ENCODE results near the gene HACD2.

Gene HACD2

GRCh38 chr3:123486460-123486859 is 98.4 kb downstream of the HACD2 start:
- no peak for DNase-seq (ENCODE audit: low read depth in 2 of 3, low spot score in 1 of 3)

GRCh38 chr3:123485551-123485950 is 99.3 kb downstream of the HACD2 start:
- DNase-seq (ENCODE audit: low read depth in 2 of 3, low spot score in 1 of 3), result no peak

- no peak for DNase-seq (ENCODE audit: low read depth in 2 of 3, low spot score in 1 of 3)
Measured at GRCh38 chr3:123483146-123483545, 101.7 kb downstream of the HACD2 start.

GRCh38 chr3:123481722-123482457 is 103.0 kb downstream of the HACD2 start:
- DNase-seq (ENCODE audit: low read depth in 2 of 3, low spot score in 1 of 3), result no peak

GRCh38 chr3:123481071-123481470 is 103.8 kb downstream of the HACD2 start:
- no peak for DNase-seq (ENCODE audit: low read depth in 2 of 3, low spot score in 1 of 3)

GRCh38 chr3:123480428-123480827 is 104.4 kb downstream of the HACD2 start:
- no peak for DNase-seq (ENCODE audit: low read depth in 2 of 3, low spot score in 1 of 3)

- DNase-seq (ENCODE audit: low read depth in 2 of 3, low spot score in 1 of 3), result no peak
Measured at GRCh38 chr3:123479891-123480290, 105.0 kb downstream of the HACD2 start.

- DNase-seq (ENCODE audit: low read depth in 2 of 3, low spot score in 1 of 3), result no peak
Measured at GRCh38 chr3:123478314-123478713, 106.5 kb downstream of the HACD2 start.

GRCh38 chr3:123476967-123477750 is 107.7 kb downstream of the HACD2 start:
- DNase-seq (ENCODE audit: low read depth in 2 of 3, low spot score in 1 of 3), result no peak

GRCh38 chr3:123475786-123476185 is 109.1 kb downstream of the HACD2 start:
- no peak for DNase-seq (ENCODE audit: low read depth in 2 of 3, low spot score in 1 of 3)

- DNase-seq (ENCODE audit: low read depth in 2 of 3, low spot score in 1 of 3), result no peak
Measured at GRCh38 chr3:123471106-123471505, 113.7 kb downstream of the HACD2 start.

GRCh38 chr3:123469323-123469995 is 115.4 kb downstream of the HACD2 start:
- no peak for DNase-seq (ENCODE audit: low read depth in 2 of 3, low spot score in 1 of 3)

GRCh38 chr3:123467046-123467445 is 117.8 kb downstream of the HACD2 start:
- DNase-seq (ENCODE audit: low read depth in 2 of 3, low spot score in 1 of 3), result no peak

GRCh38 chr3:123464211-123464610 is 120.6 kb downstream of the HACD2 start:
- no peak for DNase-seq (ENCODE audit: low read depth in 2 of 3, low spot score in 1 of 3)

GRCh38 chr3:123459862-123460261 is 125.0 kb downstream of the HACD2 start:
- no peak for DNase-seq (ENCODE audit: low read depth in 2 of 3, low spot score in 1 of 3)

- DNase-seq (ENCODE audit: low read depth in 2 of 3, low spot score in 1 of 3), result no peak
Measured at GRCh38 chr3:123458255-123458654, 126.6 kb downstream of the HACD2 start.

- no peak for DNase-seq (ENCODE audit: low read depth in 2 of 3, low spot score in 1 of 3)
Measured at GRCh38 chr3:123457841-123458240, 127.0 kb downstream of the HACD2 start.

- no peak for DNase-seq (ENCODE audit: low read depth in 2 of 3, low spot score in 1 of 3)
Measured at GRCh38 chr3:123453675-123454074, 131.2 kb downstream of the HACD2 start.

GRCh38 chr3:123451186-123451585 is 133.7 kb downstream of the HACD2 start:
- DNase-seq (ENCODE audit: low read depth in 2 of 3, low spot score in 1 of 3), result no peak

- DNase-seq (ENCODE audit: low read depth in 2 of 3, low spot score in 1 of 3), result no peak
Measured at GRCh38 chr3:123449997-123450604, 134.8 kb downstream of the HACD2 start.
